Right atrium auricular region (tissue), 2 donors: ENCODE results near the gene CCSAP. TPM values are rescaled to one million over a fixed set of nuclear protein-coding genes. Genes with fewer than 3 reads are reported as not detected.

Experiments
- DNase-seq: peaks from one replicate; pipeline ENCODE4 v3.0.0-alpha.2; 2019; ENCODE audit warnings: low spot score
- H3K27ac ChIP-seq, 2 donors: fragments of 200-600 bp; sonication (generic); 1 replicate in 1 of 2; 2 replicates in 1 of 2; pipeline ENCODE4 v1.5.1; 2016 to 2019
- H3K27me3 ChIP-seq, 2 donors: fragments of 200-600 bp; sonication (generic); one replicate each; pipeline versions ENCODE4 v1.5.1 to v1.6.0; 2017 to 2019
- H3K36me3 ChIP-seq: fragments of 200-600 bp; sonication (generic); one replicate; pipeline ENCODE4 v1.5.1; 2016
- H3K4me1 ChIP-seq, 2 donors: fragments of 200-600 bp; sonication (generic); one replicate each; pipeline versions ENCODE4 v1.5.1 to v1.6.0; 2017 to 2019
- H3K4me3 ChIP-seq, 2 donors: fragments of 200-600 bp; sonication (generic); 1 replicate in 1 of 2; 2 replicates in 1 of 2; pipeline ENCODE4 v1.5.1; 2017 to 2019; ENCODE audit warnings: mild to moderate bottlenecking in 1 of 2, moderate library complexity in 1 of 2
- H3K9me3 ChIP-seq, 2 donors: fragments of 200-600 bp; sonication (generic); one replicate each; pipeline ENCODE4 v1.5.1; 2019
- total RNA-seq, 2 donors: library from RNA; depleted of rRNA; stranded (reverse); fragments of >200 nt; gene quantifications; one replicate each; pipeline ENCODE4 v1.1.0, GENCODE V29; 2016
- TF ChIP-seq, protein P1 (sequence below), 2 donors: fragments of 200-600 bp; sonication (generic); IDR thresholded peaks; one replicate each; pipeline ENCODE4 v1.5.1; 2019; ENCODE audit warnings: antibody characterized with exemption in 2 of 2

Gene CCSAP
- total RNA-seq, 2 donors from 2014 or later: 2.6 to 2.7 TPM

DNA sequence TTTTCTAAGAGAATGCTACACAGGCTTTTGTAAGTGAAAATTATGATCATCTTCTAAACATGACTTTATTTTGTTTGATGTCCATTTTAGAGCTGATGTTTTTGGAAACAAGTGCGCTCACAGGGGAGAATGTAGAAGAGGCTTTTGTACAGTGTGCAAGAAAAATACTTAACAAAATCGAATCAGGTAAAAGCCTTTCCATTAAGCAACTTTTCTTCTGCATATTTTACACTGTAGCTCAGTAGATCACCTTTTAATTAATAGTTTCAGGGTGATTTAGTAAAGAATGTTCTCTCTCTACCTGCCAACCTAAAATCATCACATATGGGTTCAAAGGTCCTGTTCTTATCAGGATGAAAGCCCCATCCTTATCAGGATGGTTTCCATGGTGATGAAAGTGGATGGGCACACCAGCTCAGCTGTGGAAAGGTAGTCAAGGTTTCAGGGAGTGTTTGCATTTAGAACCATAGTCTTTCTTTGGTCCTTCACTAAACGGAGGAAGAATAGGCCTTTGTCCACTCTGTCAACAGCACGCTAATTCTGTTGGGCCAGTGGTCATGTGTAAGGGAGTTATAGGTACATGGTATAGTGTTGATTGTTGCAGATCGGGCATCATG is 43.9 kb downstream of the CCSAP start:
- H3K27ac ChIP-seq: peak overlapping the region in 1 of 2 donors; percentile 27
- no peak overlapping the region for H3K4me3 ChIP-seq
- no peak for DNase-seq
- TF ChIP-seq, protein P1, sequence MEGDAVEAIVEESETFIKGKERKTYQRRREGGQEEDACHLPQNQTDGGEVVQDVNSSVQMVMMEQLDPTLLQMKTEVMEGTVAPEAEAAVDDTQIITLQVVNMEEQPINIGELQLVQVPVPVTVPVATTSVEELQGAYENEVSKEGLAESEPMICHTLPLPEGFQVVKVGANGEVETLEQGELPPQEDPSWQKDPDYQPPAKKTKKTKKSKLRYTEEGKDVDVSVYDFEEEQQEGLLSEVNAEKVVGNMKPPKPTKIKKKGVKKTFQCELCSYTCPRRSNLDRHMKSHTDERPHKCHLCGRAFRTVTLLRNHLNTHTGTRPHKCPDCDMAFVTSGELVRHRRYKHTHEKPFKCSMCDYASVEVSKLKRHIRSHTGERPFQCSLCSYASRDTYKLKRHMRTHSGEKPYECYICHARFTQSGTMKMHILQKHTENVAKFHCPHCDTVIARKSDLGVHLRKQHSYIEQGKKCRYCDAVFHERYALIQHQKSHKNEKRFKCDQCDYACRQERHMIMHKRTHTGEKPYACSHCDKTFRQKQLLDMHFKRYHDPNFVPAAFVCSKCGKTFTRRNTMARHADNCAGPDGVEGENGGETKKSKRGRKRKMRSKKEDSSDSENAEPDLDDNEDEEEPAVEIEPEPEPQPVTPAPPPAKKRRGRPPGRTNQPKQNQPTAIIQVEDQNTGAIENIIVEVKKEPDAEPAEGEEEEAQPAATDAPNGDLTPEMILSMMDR (IDR thresholded peaks at IDR 0.05): no peak
- H3K27me3 ChIP-seq: no peaks in the 10 kb centered on the region
- peaks cover 0 to 9% of the 10 kb centered on the region in 2 donors for H3K4me1 ChIP-seq
- peaks cover 41% of the 10 kb centered on the region for H3K36me3 ChIP-seq
- H3K9me3 ChIP-seq: no peaks in the 10 kb centered on the region

DNA sequence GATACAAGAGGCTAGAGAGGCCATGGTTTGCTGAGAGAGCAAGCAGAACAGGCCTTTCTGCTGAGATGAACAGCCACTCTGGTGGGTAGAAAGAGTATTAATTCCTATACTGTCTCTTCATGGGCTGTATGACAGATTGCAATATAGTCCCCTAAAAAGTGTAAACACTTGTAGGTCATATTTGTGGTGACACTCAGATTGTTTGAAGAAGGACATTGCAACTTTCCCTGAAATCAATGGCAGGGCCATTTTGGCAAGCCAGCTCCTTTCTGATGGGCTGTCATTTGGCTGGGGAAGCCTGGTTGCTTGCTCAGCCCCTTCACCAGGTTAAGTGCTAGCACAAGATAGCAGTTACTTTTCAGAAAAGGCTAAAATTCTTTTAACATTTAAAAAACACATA is 44.4 kb downstream of the CCSAP start:
- Histone ChIP-seq H3K4me1 (peaks cover 0 to 9% of the 10 kb centered on the region in 2 donors), H3K27me3 (no peaks in the 10 kb centered on the region), H3K36me3 (peaks cover 36% of the 10 kb centered on the region), H3K9me3 (no peaks in the 10 kb centered on the region), H3K4me3 (no peak overlapping the region), H3K27ac (peak overlapping the region in 1 of 2 donors; percentile 27)
- TF ChIP-seq, protein P1 (IDR thresholded peaks at IDR 0.05): no peak
- DNase-seq: no peak

DNA sequence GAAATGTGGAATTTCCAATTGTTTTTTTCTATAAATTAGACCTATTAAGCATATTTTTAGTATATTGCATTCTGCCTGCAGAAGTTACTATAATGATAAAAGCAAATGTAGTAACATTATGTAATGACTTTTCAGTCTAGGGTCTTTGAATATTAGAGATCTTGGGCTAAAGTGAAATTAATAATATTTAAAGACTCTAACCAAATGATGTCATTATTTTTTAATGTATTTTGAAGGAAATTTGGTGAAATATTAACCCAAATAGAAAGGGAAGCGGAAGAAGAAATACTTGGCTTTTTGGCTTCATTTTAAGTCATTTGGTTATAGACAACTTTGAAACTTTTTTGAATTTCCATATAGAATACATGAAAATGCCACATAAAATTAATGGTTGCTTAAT is 45.1 kb downstream of the CCSAP start:
- no peak overlapping the region for H3K4me3 ChIP-seq
- DNase-seq: no peak
- TF ChIP-seq, protein P1 (IDR thresholded peaks at IDR 0.05): no peak
- H3K27me3 ChIP-seq: no peaks in the 10 kb centered on the region
- H3K36me3 ChIP-seq: peaks cover 34% of the 10 kb centered on the region
- H3K9me3 ChIP-seq: no peaks in the 10 kb centered on the region
- no peak overlapping the region for H3K27ac ChIP-seq
- peaks cover 0 to 9% of the 10 kb centered on the region in 2 donors for H3K4me1 ChIP-seq

DNA sequence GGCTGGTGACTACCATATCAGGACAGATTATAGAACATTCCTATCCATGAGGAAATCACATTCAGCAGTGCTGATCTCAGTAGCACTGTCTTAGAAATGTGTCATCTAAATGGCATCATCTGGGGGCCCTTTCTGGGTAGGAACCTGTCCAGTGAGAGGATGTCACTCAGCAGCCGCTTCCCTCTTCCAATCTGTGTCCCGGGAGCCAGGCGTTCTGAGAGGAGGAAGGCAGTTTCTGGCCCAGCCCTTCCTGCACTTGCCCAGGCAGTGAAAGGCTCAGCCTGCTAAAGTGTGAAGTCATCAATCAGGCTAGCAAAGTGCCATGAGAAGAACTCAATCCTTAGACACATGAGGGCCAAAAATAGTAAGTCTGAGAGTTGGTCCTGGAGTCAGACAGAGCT is 46.3 kb downstream of the CCSAP start:
- no peaks in the 10 kb centered on the region for H3K27me3 ChIP-seq
- DNase-seq: peak; percentile 72
- TF ChIP-seq, protein P1 (IDR thresholded peaks at IDR 0.05): no peak
- H3K36me3 ChIP-seq: peaks cover 35% of the 10 kb centered on the region
- no peaks in the 10 kb centered on the region for H3K9me3 ChIP-seq
- no peak overlapping the region for H3K4me3 ChIP-seq
- peaks cover 0 to 9% of the 10 kb centered on the region in 2 donors for H3K4me1 ChIP-seq
- peak overlapping the region; percentile 33 to 81 for H3K27ac ChIP-seq

DNA sequence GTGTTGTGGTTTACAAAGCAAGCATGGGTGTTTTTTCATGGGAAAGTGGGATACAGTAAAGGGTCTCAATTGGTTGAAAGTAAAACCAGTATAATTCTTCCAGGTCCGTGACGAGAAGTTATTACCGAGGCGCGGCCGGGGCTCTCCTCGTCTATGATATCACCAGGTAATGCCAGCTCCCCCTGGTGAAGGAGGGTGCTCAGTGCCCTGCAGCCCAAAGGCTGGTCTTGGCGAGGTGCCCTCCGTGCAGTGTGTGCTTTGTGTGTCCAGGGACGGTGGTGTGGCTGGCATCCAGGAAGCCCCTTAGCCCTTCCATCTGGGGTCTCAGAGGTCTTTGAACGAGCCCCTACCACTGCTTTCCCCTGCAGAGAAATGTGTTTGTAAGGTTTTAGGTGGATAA is 47.1 kb downstream of the CCSAP start:
- no peak overlapping the region for H3K4me3 ChIP-seq
- H3K27me3 ChIP-seq: no peaks in the 10 kb centered on the region
- H3K9me3 ChIP-seq: no peaks in the 10 kb centered on the region
- no peak for DNase-seq
- H3K27ac ChIP-seq: peak overlapping the region in 1 of 2 donors; percentile 81
- TF ChIP-seq, protein P1 (IDR thresholded peaks at IDR 0.05): no peak
- peaks cover 0 to 9% of the 10 kb centered on the region in 2 donors for H3K4me1 ChIP-seq
- peaks cover 30% of the 10 kb centered on the region for H3K36me3 ChIP-seq
